Measurements from ENCODE around the gene GHR. TPM values are rescaled to one million over a fixed set of nuclear protein-coding genes. Genes with fewer than 3 reads are reported as not detected.

The GHR gene
- polyA plus RNA-seq, 3 donors: not detected

- intact Hi-C loops (cut with micrococcal nuclease): no loop called here
- Mint-ChIP-seq H3K36me3 (no peaks in the 10 kb centered on the region), H3K27ac (no peak overlapping the region), H3K4me1 (peaks cover 30% of the 10 kb centered on the region), H3K27me3 (ENCODE audit: low read depth in 3 of 3) (no peaks in the 10 kb centered on the region), H3K4me3 (no peak overlapping the region), H3K9me3 (peaks cover 0 to 3% (median 0%) of the 10 kb centered on the region in 7 donors)
- no peaks in the 10 kb centered on the region for H4K20me1 ChIP-seq (ENCODE audit: insufficient read depth, low read length)
- H3K4me3 ChIP-seq (replicated peaks in 1 of 3; ENCODE audit: low read depth in 2 of 3, low read length in 3 of 3): no peak overlapping the region
- H3K4me2 ChIP-seq (replicated peaks; ENCODE audit: extremely low read depth, low read length, poor library complexity, severe bottlenecking): no peak overlapping the region
- H2AFZ ChIP-seq (ENCODE audit: insufficient read depth, low read depth, low read length, poor library complexity, severe bottlenecking): no peak overlapping the region
- TF ChIP-seq CTCF (IDR thresholded peaks at IDR 0.05): no peak
- no peak for DNase-seq
- WGBS (ENCODE audit: insufficient coverage): 100% methylated on average over 1 of the region's 2 CpGs
- no peaks in the 10 kb centered on the region for H3K36me3 ChIP-seq (replicated peaks in 1 of 2; ENCODE audit: control insufficient read depth in 1 of 2, insufficient read depth in 2 of 2, low read length in 2 of 2)
- no peak overlapping the region for H3K9ac ChIP-seq (ENCODE audit: insufficient read depth, low read length, poor library complexity, severe bottlenecking)
- no peaks in the 10 kb centered on the region for H3K27me3 ChIP-seq (ENCODE audit: control insufficient read depth in 2 of 2, insufficient read depth in 2 of 2, low read length in 2 of 2)
- no peaks in the 10 kb centered on the region for H3K9me3 ChIP-seq (replicated peaks in 1 of 2; ENCODE audit: control insufficient read depth in 1 of 2, insufficient read depth in 1 of 2, low read length in 2 of 2)
- H3K27ac ChIP-seq (ENCODE audit: low read depth in 1 of 2, low read length in 2 of 2): no peak overlapping the region
- no peaks in the 10 kb centered on the region for H3K79me2 ChIP-seq (ENCODE audit: insufficient read depth, low read length)
- peaks cover 20 to 36% of the 10 kb centered on the region in 2 donors for H3K4me1 ChIP-seq (ENCODE audit: control insufficient read depth in 1 of 2, insufficient read depth in 2 of 2, low read length in 2 of 2)
These were observed 336.2 kb downstream of the GHR start for GRCh38 chr5:42759456-42759855.

GRCh38 chr5:42760426-42760825, 337.2 kb downstream of the GHR start:
- Histone ChIP-seq H3K79me2 (ENCODE audit: insufficient read depth, low read length) (no peaks in the 10 kb centered on the region), H3K27me3 (ENCODE audit: control insufficient read depth in 2 of 2, insufficient read depth in 2 of 2, low read length in 2 of 2) (no peaks in the 10 kb centered on the region), H2AFZ (ENCODE audit: insufficient read depth, low read depth, low read length, poor library complexity, severe bottlenecking) (no peak overlapping the region), H3K4me1 (ENCODE audit: control insufficient read depth in 1 of 2, insufficient read depth in 2 of 2, low read length in 2 of 2) (peaks cover 20 to 36% of the 10 kb centered on the region in 2 donors), H3K36me3 (replicated peaks in 1 of 2; ENCODE audit: control insufficient read depth in 1 of 2, insufficient read depth in 2 of 2, low read length in 2 of 2) (no peaks in the 10 kb centered on the region), H3K4me3 (replicated peaks in 1 of 3; ENCODE audit: low read depth in 2 of 3, low read length in 3 of 3) (no peak overlapping the region), H4K20me1 (ENCODE audit: insufficient read depth, low read length) (no peaks in the 10 kb centered on the region), H3K9ac (ENCODE audit: insufficient read depth, low read length, poor library complexity, severe bottlenecking) (no peak overlapping the region), H3K27ac (ENCODE audit: low read depth in 1 of 2, low read length in 2 of 2) (peak overlapping the region in 1 of 2 donors; percentile 1), H3K4me2 (replicated peaks; ENCODE audit: extremely low read depth, low read length, poor library complexity, severe bottlenecking) (peak overlapping the region; percentile 25), H3K9me3 (replicated peaks in 1 of 2; ENCODE audit: control insufficient read depth in 1 of 2, insufficient read depth in 1 of 2, low read length in 2 of 2) (no peaks in the 10 kb centered on the region)
- Mint-ChIP-seq H3K4me3 (peak overlapping the region in 1 of 2 donors; percentile 28), H3K27ac (peak overlapping the region in 5 of 7 donors; percentile 9 to 72 (median 61)), H3K27me3 (ENCODE audit: low read depth in 3 of 3) (peaks cover 0 to 2% (median 0%) of the 10 kb centered on the region in 3 donors), H3K36me3 (no peaks in the 10 kb centered on the region), H3K9me3 (peaks cover 0 to 3% (median 0%) of the 10 kb centered on the region in 7 donors), H3K4me1 (peaks cover 31% of the 10 kb centered on the region)
- peak in 2 of 3 donors; percentile 8 to 16 for DNase-seq
- intact Hi-C loops (cut with micrococcal nuclease): no loop called here
- no CpG with 5 or more reads among the region's 4 CpGs for WGBS (ENCODE audit: insufficient coverage)
- TF ChIP-seq CTCF (IDR thresholded peaks at IDR 0.05): no peak
